NCI-H345 (cell line): Measurements from ENCODE around the gene SLC44A2.
A peak's percentile ranks its signal among the peaks of the same experiment; 100 is the strongest.
"Not testable (repeated sequence)": the region's sequence is repeated elsewhere in the genome, so short reads cannot be mapped to it uniquely, and the experiment has no call there.

Experiments used
- DNase-seq: peaks from one replicate; lab custom pipeline; 2025; lab: John Stamatoyannopoulos, UW

Gene SLC44A2

DNA sequence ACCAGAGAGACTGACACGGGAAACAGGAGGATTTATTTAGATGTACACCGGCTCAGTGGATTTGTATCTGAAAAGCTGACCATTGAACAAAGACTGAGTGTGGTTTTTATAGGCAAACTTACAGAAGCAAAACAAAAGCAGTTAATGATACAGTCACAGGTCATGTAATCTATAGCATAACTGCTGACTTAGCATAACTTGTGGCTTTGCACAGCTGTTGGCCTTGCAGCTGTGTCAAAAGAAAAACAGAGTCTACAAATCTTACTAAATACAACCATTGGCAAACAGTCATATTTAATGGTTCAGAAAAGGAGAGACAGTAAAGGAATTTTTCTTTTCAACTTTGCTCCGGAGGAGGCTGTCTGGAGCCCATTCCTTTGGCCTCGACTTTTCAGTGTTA, 26.5 kb downstream of the SLC44A2 start:
- DNase-seq, result no peak

DNA sequence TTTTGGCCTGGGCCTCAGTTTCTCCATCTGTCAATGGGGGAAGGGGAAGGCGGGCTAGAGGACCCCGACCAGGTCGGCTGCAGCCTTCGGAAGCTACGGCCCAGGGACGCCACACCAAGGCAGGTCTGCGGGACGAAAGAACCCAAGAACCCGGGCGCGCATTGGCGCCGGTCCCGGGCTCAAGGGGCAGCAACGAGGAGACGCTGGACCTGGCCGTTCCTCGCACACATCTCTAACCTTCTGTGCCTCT, 28.1 kb downstream of the SLC44A2 start:
- DNase-seq, result no peak

DNA sequence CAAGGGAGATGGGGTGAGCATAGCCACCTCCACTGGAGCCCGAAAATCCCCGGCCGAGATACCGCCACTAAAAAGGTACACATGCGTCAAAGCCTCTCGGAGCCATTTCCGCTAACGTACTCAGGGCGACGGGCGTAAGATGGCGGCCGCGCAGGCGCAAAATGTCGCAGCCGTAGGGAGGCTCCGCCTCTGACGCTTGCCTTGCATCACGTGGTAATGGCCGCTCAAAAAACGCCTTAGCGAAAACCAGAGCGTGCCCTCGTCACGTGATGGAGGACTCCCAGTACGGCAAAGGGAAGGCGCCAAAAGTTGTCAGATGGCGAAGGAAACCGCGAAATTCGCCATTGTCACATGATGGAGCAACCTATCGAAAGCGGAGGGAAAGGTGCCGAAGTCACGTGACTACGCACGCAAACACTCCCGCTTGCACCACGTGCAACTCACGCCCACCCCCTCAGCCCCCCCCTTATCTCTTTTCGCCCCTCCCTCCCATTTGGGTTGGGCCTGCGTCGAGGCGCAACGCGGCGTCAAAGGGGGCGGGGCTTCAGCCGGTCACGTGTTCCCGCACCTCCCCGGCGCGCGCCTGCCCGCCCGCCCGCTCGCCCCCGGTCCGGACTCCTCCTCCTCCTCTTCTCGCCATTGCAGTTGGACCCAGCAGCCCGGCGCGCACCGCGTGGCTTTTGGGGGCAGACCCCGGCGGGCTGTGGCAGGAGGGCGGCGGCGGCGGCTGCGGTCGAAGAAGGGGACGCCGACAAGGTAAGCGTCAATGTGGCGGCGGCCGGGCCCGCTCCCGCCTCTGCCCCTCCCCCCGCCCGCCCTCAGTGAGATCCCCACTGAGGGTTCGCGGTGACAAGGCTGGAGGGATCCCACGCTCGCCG, 28.6 kb downstream of the SLC44A2 start, which contains the start of gene ILF3:
Gene ILF3, plus strand, starts transcription at position 615 of the 878 bp plus-strand sequence. CDS start 16,260 bp downstream, outside the sequence.
- DNase-seq, result peak; percentile 100

DNA sequence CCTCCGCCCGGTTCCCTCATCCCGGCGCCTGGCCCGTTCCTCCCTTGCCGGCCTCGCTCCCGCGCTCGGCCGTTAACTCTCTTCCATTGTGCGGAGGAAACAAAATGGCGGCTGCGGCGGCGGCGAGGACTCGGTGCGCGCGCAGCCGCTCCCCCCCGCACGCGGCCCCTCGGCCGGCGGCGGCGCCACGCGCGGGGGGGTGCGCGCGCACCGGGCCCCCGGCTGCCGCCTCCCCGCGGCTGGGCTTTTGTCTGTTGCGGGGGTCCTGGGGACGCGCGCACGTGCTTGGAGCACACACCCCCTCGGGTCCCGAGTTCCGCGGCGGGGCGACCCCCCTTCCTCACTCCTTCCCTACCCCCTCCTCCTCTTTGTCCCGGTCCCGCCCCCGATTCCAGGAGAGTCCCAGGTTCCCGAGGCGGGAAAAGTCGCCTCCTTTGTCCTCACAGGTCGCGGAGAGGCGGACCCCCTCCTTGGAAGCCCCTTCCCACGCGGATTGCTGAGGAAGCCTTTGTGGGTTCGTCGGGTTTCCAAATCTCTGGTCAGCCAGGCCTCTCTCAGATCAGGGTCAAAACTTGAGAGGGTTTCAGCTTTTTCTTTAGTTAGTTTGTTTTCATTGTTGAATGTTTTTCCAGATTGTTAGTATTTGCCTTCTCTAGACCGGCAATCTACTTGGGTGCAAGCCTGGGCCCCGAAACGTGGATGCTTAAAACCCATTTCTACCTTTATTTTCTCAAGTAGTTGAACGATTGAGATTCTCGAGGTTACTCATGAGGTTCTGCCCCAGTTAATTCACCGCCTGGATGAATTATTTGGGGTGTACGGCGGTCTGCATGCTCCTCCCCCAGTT, 29.5 kb downstream of the SLC44A2 start:
- peak; percentile 79 for DNase-seq

DNA sequence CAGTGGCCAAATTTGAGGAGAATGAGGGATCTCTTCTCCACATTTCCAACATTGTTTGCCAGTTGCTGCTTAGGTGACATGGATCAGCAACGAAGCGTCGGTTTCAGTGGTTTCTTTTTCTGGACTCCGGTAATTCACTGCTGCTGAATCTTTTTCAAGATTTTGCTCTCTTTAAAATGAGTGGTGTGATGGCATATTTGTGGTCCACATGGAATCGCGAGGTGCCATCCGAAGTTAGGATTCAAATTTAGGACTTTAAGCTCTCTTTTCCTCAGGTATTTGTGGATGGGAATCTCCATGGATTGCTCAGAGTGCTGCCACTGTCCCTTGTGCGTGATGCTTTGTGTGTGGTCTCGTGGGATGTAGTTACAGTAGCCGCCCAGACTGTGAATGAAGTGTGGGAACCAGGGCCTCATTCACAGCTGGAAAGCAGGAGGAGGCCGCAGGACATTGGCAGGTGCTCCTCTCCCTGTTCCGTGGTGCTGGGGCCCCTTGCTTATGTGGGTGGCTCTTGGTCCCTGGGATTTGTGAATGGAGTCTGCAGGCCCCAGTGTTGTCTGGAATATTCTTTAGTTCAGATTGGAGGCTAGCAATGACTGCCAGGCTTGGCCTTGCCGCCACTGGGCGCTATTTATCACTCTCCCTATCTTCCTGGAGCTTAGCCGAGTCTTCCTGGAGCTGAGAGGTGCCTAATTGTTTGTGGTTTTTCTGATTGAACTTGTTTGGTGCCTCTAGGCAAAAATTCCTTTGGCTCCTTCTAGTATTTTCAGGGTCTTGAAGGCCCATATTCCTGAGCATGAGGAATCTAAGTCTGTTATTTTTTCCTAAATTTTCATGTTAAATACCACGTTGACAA, 30.3 kb downstream of the SLC44A2 start:
- DNase-seq, result peak; percentile 13

DNA sequence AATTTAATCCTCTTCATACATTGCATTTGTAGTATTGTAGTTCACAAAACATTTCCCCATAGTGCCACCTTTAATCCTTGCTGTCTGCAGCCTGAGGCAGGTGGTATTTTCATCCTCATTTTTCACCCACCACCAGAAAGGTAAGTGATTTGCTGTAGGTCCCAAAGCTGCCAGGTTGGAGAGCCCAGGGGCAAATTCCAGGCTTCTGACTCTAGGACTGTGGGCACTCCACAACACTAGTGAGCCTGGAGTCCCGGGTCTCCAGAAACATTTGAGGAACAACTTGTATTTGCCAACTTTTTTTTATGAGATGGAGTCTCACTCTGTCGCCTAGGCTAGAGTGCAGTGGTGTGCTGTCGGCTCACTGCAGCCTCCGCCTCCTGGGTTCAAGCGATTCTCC, 35.0 kb downstream of the SLC44A2 start:
- DNase-seq, result no peak

DNA sequence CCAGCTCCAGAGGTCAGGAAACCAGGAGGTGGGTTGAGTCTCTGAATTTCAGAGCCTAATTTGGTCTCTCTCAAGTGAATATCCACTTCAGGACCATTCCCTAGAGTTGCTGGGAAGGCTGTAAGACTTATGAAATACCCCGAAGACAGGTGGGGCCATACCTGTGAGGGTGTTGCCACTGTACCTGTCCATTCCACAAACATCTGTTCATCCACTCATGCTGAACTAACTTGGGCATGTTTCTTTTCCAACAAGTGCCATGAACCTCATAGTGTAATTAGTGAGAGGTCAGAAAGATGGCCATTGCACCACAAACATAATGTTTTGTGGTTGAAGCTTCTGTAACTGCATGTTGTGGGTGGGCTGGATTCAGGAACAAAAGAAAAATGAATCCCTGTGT, 36.6 kb downstream of the SLC44A2 start:
- DNase-seq, result no peak

DNA sequence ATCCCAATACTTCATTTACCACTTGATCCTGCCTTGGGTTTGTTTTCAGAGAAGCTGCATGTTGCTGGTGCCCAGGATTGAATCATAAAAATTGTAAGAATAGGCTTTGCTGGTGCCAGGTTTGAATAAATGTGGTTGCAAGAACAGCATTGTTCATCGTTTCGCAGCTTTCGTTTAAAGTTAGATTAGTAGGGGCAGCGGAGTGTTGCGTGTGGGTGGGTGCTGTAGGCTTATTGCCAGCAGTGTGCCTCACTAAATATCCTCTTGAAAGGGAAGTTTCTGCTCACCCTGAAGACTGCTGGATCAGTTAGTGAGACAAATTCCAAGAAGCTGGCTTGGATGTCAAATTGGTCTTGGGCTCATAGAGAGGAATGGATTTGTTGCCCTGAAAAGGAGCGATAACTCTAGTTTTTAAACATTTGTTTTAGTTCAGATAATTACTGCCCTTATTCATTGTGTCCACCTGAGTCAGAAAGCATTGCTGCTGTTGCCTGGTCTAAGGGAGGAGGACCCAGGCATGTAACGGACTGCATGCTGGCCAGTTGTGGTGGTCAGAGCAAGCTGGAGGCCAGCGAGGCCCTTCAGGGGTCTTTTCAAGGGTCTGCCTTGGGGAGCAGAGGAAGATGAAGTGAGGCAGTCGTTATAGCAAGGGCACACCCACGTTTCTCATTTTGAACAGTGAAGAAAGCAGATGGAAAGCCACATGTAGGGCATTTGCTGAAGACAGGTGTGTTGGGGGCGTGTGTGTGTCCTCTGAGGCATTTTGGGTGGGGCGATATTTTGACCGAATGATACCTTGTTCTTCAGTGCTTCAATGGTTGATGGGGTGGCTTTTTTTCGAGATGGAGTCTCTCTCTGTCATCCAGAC, 37.3 kb downstream of the SLC44A2 start:
- no peak for DNase-seq

DNA sequence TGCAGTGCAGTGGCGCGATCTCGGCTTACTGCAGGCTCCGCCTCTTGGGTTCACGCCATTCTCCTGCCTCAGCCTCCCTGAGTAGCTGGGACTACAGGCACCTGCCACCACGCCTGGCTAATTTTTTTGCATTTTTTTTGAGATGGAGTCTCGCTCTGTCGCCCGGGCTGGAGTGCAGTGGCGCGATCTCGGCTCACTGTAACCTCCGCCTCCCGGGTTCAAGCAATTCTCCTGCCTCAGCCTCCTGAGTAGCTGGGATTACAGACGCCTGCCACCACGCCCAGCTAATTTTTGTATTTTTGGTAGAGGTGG, 37.9 kb downstream of the SLC44A2 start:
- not testable (repeated sequence) for DNase-seq

DNA sequence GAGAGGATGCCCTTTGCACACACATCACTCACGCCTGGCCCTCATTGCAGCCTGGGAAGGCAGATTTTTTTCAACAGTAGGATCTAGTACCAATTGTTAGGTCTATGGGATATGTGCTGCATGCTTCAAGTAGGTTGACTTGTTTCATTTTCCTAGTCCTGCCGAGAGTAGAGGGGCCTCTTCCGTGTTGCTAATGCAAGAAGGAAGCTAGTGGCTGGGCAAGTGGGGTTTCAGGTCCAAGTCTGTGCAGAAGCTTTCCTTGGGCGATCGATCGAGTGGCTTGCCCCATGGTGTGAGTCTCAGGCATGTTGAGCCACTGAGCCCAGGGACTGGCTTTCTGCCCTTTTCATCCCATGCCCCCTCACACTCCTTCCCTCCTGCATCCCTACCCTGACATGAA, 42.5 kb downstream of the SLC44A2 start:
- no peak for DNase-seq

DNA sequence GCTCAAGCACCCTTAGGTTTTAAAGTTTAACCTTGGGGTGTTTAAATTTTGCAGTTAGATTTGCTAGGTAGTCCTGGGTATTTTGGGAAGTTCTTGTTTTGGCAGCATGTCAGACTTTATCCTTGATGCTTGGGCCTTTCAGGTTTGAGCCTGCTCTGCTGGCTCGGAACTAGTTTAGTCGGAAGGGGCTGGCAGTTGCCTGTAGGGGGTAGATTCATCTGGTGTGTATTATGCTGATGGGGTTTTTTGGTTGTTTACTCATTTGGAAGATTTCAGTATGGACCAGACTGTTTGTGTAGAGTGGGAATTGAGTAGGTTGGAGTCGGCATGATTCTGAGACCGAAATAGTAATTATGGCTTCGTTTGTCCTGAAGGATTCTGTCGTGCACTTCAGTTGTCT, 43.9 kb downstream of the SLC44A2 start:
- DNase-seq, result no peak

DNA sequence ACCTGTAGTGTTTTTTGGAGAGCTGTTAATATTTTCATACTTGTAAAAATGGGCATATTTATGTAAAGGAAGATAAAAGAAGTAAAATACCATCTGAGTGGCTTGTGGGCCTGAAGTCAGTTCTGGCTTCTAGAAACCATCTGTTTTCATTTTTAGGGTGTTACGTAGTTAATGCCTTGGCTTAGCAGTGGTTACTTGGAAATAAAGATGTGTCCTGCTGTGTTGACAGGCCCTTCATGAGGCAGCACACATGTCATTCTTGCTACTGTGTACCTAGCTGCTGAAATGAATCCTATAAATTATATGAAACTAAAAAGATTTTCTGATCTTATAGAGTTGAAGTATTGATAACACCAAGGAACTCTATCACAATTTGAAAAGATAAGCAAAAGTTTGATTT, 44.8 kb downstream of the SLC44A2 start:
- no peak for DNase-seq

DNA sequence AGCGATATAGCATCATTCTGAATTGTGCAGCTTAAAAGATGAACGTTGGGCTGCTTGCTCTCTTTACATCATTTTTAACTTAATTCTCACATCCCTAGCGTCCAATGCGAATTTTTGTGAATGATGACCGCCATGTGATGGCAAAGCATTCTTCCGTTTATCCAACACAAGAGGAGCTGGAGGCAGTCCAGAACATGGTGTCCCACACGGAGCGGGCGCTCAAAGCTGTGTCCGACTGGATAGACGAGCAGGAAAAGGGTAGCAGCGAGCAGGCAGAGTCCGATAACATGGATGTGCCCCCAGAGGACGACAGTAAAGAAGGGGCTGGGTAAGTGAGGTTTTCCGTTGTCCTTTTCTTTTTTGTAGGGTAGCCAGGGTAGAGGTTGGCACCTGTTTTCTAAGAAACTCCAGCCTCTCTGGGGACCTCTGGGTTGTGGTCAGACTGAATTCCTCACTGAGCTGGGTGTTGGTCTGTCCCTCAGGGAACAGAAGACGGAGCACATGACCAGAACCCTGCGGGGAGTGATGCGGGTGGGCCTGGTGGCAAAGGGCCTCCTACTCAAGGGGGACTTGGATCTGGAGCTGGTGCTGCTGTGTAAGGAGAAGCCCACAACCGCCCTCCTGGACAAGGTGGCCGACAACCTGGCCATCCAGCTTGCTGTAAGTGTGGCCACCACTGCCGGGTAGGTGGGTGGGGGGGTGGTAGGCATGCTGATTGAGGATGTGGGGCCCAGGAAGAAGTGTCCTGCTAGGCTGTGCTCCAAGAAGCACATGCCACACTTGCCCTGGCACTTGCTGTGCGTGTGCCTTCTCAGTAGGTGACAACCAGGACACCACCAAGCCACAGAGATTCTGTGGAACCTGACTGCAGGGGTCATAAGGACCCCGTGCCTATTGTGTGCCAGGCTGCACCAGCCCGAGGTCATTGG, 45.8 kb downstream of the SLC44A2 start:
- DNase-seq, result no peak

DNA sequence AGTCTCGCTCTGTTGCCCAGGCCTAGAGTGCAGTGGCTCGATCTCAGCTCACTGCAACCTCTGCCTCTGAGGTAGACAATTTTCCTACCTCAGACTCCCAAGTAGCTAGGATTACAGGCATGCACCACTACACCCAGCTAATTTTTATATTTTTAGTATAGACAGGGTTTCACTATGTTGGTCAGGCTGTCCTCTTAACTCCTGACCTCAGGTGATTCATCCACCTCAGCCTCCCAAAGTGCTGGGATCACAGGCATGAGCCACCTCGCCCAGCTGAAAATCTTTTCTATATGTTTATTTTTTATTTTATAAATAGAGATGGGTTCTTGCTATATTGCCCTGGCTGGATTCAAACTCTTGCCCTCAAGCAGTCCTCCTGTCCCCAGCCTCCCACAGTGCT, 46.6 kb downstream of the SLC44A2 start:
- not testable (repeated sequence) for DNase-seq

DNA sequence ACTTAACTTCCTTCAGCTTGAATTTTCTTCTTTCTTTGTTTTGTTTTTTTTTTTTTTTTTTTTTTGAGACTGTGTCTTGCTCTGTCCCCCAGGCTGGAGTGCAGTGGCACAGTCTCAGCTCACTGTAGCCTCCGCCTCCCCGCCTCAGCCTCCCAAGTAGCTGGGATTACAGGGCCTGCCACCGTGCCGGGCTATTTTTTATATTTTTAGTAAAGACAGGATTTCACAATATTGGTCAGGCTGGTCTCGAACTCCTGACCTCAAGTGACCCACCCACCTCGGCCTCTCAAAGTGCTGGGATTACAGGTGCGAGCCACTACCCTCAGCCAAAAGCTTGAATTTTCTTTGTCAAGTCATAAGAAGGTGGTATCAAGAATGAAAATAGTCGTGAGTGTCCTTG, 49.9 kb downstream of the SLC44A2 start:
- DNase-seq, result not testable (repeated sequence)

DNA sequence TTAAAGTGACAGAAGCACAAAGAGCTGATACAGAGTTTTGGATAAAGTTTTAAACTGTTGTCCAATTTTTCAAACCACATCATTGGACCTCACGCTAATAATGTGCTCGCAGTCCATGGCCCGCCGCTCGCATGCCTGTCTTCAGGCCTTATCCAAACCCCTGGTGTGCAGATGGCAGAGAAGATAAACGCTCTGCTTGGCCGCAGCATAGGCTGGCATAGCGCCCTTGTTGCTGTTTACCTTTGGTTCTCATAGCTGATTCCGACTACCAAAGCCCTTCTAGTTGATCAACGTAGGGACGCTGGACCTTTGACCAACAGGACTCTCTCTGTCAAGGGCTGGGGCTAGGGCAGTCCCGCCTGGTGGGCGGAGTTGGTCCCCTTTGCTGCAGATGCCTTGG, 52.4 kb downstream of the SLC44A2 start:
- DNase-seq, result no peak

DNA sequence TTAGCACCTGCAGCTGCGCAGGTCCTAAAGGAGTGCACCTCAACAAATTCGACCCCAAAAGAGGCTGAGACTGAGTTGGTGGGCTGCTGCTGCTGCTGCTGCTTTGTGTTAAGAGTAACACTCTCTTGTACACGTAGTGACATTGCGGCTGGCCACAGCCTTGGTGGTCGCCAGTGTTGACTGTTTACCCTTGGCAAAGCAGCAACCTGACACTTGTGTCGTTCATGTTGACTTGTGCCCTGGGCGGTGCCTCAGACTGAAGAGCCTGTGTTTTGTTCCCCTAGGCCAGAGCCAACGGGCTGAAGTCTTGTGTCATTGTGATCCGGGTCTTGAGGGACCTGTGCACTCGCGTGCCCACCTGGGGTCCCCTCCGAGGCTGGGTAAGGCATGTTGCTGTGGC, 53.5 kb downstream of the SLC44A2 start:
- no peak for DNase-seq

DNA sequence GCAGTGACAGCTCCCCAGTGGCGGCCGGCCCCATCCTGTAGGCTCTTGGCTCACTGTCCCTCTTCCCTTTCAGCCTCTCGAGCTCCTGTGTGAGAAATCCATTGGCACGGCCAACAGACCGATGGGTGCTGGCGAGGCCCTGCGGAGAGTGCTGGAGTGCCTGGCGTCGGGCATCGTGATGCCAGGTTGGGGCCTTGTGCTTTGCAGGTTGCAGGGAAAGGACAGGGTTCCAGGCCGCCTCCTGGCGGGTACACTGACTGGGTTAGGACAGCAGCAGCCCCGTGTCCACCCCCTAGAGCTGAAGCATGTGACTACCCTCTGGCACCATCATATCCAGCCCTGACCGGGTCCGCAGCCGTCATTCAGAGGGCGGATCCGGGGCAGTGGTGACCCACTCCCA, 54.4 kb downstream of the SLC44A2 start:
- DNase-seq, result no peak

DNA sequence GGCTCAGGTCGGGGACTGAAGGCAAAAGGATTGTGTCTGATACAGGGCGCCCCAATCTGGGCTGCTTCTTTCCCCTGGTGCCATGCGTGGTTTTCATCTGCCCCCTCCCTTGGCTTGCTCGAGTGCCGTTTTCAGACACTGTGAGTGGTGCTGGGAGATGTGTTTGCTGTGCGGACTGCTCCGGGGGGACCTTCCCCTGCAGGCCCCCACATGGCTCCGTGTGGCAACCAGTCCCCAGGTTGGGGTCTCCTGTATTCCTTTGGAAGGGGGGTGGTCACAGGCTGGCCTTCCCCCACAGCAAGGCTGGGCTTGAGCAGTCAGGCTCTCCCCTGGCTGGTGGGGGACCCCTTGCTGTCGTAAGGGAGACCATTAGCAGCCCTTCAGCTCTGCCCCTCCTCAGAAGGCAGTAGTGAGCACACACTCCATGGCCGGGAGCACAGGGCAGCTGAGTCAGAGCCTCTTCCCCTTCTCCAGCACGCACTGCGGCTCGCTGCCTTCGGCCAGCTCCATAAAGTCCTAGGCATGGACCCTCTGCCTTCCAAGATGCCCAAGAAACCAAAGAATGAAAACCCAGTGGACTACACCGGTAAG, 55.3 kb downstream of the SLC44A2 start:
- DNase-seq, result no peak

DNA sequence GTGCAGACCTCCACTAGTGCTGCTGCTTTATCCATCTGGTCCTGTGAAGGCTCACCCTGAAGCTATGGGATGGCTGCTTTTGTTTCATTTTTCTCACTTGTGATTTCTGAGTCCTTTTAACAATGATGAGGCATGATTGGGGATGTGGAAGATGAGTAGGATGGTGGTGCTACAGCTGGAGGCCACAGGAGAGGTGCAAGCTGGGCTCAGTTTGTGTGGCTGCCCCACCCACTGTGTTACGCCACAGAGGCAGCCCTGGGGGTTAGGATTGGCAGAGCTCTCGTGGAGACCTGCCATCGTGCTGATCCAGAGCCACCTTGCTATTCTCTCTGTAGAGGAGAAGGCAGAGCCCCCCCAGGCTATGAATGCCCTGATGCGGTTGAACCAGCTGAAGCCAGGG, 56.3 kb downstream of the SLC44A2 start:
- DNase-seq, result no peak
